ENCODE measurements around the gene PRM1.
"Not testable (repeated sequence)": the region's sequence is repeated elsewhere in the genome, so short reads cannot be mapped to it uniquely, and the experiment has no call there.

The PRM1 gene

GRCh38 chr16:11291091-11291703 lies 10.1 kb upstream of the PRM1 start:
- H3K36me3 ChIP-seq (ENCODE audit: control insufficient read depth, low read length): no peaks in the 10 kb centered on the region; the same call in 1 of the 2 replicates
- H3F3A ChIP-seq (ENCODE audit: control insufficient read depth, insufficient read depth): peaks cover 16% of the 10 kb centered on the region
- no peaks in the 10 kb centered on the region for H3K9me3 ChIP-seq (ENCODE audit: control insufficient read depth, insufficient read depth, low read length)
- no peaks in the 10 kb centered on the region for H4K20me1 ChIP-seq (ENCODE audit: control insufficient read depth, insufficient read depth, low read depth, low read length)
- H3K4me2 ChIP-seq (ENCODE audit: low read length): no peak overlapping the region
- H3K27me3 ChIP-seq (ENCODE audit: control insufficient read depth, low read length): no peaks in the 10 kb centered on the region
- TF ChIP-seq EZH2phosphoT487 (IDR thresholded peaks at IDR 0.05; ENCODE audit: borderline replicate concordance, low read length): no peak
- no peak for TF ChIP-seq CTCF (IDR thresholded peaks at IDR 0.05; ENCODE audit: low read depth, low read length, poor library complexity, severe bottlenecking)
- H3K4me1 ChIP-seq (ENCODE audit: control insufficient read depth, low read length): peaks cover 86% of the 10 kb centered on the region
- no peak overlapping the region for H3K4me3 ChIP-seq (ENCODE audit: low read length)
- no peaks in the 10 kb centered on the region for H3K9me2 ChIP-seq (replicated peaks; ENCODE audit: control insufficient read depth, low read length)
- no peaks in the 10 kb centered on the region for H3K79me2 ChIP-seq (ENCODE audit: control insufficient read depth, low read length)
- no peak overlapping the region for H3K27ac ChIP-seq (ENCODE audit: low read depth, low read length)

GRCh38 chr16:11290102-11290893 lies 9.2 kb upstream of the PRM1 start:
- peaks cover 86% of the 10 kb centered on the region for H3K4me1 ChIP-seq (ENCODE audit: control insufficient read depth, low read length)
- TF ChIP-seq CTCF (IDR thresholded peaks at IDR 0.05; ENCODE audit: low read depth, low read length, poor library complexity, severe bottlenecking): no peak
- TF ChIP-seq EZH2phosphoT487 (IDR thresholded peaks at IDR 0.05; ENCODE audit: borderline replicate concordance, low read length): no peak
- H3K9me3 ChIP-seq (ENCODE audit: control insufficient read depth, insufficient read depth, low read length): no peaks in the 10 kb centered on the region
- H3K9me2 ChIP-seq (replicated peaks; ENCODE audit: control insufficient read depth, low read length): no peaks in the 10 kb centered on the region
- no peaks in the 10 kb centered on the region for H4K20me1 ChIP-seq (ENCODE audit: control insufficient read depth, insufficient read depth, low read depth, low read length)
- no peaks in the 10 kb centered on the region for H3K36me3 ChIP-seq (ENCODE audit: control insufficient read depth, low read length)
- H3K27ac ChIP-seq (ENCODE audit: low read depth, low read length): no peak overlapping the region
- H3K79me2 ChIP-seq (ENCODE audit: control insufficient read depth, low read length): no peaks in the 10 kb centered on the region
- no peak overlapping the region for H3K4me3 ChIP-seq (ENCODE audit: low read length)
- H3K27me3 ChIP-seq (ENCODE audit: control insufficient read depth, low read length): no peaks in the 10 kb centered on the region
- H3F3A ChIP-seq (ENCODE audit: control insufficient read depth, insufficient read depth): peaks cover 12% of the 10 kb centered on the region
- H3K4me2 ChIP-seq (ENCODE audit: low read length): no peak overlapping the region

GRCh38 chr16:11289696-11290095 lies 8.6 kb upstream of the PRM1 start:
- not testable (repeated sequence) for H3K9me2 ChIP-seq (replicated peaks; ENCODE audit: control insufficient read depth, low read length); H3F3A ChIP-seq (ENCODE audit: control insufficient read depth, insufficient read depth); H3K36me3 ChIP-seq (ENCODE audit: control insufficient read depth, low read length); H3K79me2 ChIP-seq (ENCODE audit: control insufficient read depth, low read length); H3K4me3 ChIP-seq (ENCODE audit: low read length); H3K4me2 ChIP-seq (ENCODE audit: low read length); H3K27me3 ChIP-seq (ENCODE audit: control insufficient read depth, low read length); H3K27ac ChIP-seq (ENCODE audit: low read depth, low read length); H3K9me3 ChIP-seq (ENCODE audit: control insufficient read depth, insufficient read depth, low read length); H4K20me1 ChIP-seq (ENCODE audit: control insufficient read depth, insufficient read depth, low read depth, low read length)
- H3K4me1 ChIP-seq (ENCODE audit: control insufficient read depth, low read length): peaks cover 86% of the 10 kb centered on the region

GRCh38 chr16:11289202-11289601 lies 8.1 kb upstream of the PRM1 start:
- Histone ChIP-seq H3K79me2 (ENCODE audit: control insufficient read depth, low read length) (no peaks in the 10 kb centered on the region), H3K4me2 (ENCODE audit: low read length) (no peak overlapping the region), H3K27ac (ENCODE audit: low read depth, low read length) (no peak overlapping the region), H3K9me2 (replicated peaks; ENCODE audit: control insufficient read depth, low read length) (no peaks in the 10 kb centered on the region), H4K20me1 (ENCODE audit: control insufficient read depth, insufficient read depth, low read depth, low read length) (no peaks in the 10 kb centered on the region), H3K36me3 (ENCODE audit: control insufficient read depth, low read length) (no peaks in the 10 kb centered on the region), H3F3A (ENCODE audit: control insufficient read depth, insufficient read depth) (peaks cover 7% of the 10 kb centered on the region), H3K4me3 (ENCODE audit: low read length) (no peak overlapping the region), H3K4me1 (ENCODE audit: control insufficient read depth, low read length) (peaks cover 83% of the 10 kb centered on the region), H3K9me3 (ENCODE audit: control insufficient read depth, insufficient read depth, low read length) (no peaks in the 10 kb centered on the region), H3K27me3 (ENCODE audit: control insufficient read depth, low read length) (no peaks in the 10 kb centered on the region)
- TF ChIP-seq CTCF (IDR thresholded peaks at IDR 0.05; ENCODE audit: low read depth, low read length, poor library complexity, severe bottlenecking): no peak
- no peak for TF ChIP-seq EZH2phosphoT487 (IDR thresholded peaks at IDR 0.05; ENCODE audit: borderline replicate concordance, low read length)

Measured in DOHH2 (cell line).